NCI-H2196 treated with DMSO at 0.1 percent for 48 hours (cell line): Measurements from ENCODE around the gene HSPBP1.

Source experiments
- DNase-seq: peaks from one replicate; lab custom pipeline; 2025; ENCODE audit not compliant: unreplicated experiment; lab: John Stamatoyannopoulos, UW

Gene HSPBP1

GRCh38 chr19:55223291-55224037 lies 56.4 kb downstream of the HSPBP1 start:
- no peak for DNase-seq

DNA sequence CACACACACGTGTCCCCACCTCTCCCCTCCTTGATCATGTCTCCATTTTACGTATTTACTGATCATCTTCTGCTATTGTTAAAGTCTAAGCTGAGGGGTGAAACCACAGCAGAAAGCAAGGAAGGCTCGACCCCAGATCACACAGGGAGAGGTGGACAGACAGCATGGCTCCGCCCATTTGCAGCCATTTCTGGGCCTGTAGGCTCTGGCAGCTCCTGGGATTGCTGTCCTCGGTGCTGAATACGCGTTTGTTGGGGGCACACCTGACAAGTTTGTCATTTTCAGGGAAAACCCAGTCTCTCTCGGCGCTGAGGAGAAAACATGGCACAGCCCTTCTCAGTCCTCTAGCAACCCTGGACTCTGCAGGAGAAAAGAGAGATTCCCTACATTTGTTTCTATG lies 59.4 kb downstream of the HSPBP1 start:
- no peak for DNase-seq

- peak; percentile 95 for DNase-seq
These were observed 63.3 kb downstream of the HSPBP1 start for GRCh38 chr19:55216461-55217198.

GRCh38 chr19:55213547-55213946 lies 66.4 kb downstream of the HSPBP1 start:
- no peak for DNase-seq

- no peak for DNase-seq
These were observed 67.5 kb downstream of the HSPBP1 start for GRCh38 chr19:55212447-55212846.
